ENCODE data around the gene ITPRIPL2. TPM values are rescaled to one million over a fixed set of nuclear protein-coding genes. Genes with fewer than 3 reads are reported as not detected.

The ITPRIPL2 gene
- total RNA-seq, 1 donor from 2014 or later = 24.6 TPM

DNA sequence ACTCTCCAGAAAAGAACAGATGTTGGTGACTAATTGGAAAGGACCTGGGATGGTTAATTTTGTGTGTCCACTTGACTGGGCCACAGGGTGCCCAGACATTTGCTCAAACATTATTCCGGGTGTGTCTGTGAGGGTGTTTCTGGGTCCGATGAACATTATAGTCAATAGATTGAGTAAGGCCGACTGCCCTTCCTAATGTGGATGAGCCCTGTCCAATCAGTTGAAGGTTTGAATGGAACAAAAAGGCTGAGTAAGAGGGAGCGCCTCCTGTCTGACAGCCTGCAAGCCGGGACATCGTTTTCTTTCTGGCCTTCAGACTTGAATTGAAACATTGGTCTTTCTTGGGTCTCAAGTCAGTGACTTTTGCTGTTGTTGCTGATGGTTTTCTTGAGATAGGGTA, 22.8 kb upstream of the ITPRIPL2 start:
- DNase-seq (ENCODE audit: low spot score) = no peak
- intact Hi-C loops (cut with DNase I) = no loop called here

DNA sequence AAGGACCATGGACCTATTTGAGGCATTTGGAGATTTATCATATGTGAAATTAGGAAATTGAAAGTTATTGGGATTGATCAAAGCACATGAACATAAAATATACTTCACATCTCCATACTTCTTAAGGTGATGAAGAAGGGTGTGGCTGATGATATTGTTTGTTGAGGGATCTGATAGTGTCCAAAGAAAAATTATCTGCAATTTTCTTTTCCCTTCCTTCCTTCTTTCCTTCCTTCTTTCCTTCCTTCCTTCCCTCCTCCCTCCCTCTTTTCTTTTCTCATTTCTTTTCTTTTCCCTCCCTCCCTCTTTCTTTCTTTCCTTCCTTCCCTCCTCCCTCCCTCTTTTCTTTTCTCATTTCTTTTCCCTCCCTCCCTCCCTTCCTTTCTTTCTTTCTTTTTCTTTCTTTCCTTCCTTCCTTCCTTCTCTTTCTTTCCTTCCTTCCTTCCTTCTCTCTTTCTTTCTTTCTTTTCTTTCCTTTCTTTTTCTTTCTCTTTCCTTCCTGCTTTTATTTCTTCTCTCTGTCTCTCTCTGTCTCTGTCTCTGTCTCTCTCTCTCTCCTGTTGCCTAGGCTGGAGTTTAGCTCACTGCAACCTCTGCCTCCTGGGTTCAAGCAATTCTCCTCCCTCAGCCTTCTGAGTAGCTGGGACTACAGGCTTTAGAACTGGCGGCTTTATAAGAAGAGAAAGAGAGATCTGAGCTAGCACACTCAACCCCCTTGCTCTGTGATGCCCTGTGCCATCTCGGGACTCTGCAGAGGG, 20.9 kb upstream of the ITPRIPL2 start:
- intact Hi-C loops (cut with DNase I) = no loop called here
- no peak for DNase-seq (ENCODE audit: low spot score)

DNA sequence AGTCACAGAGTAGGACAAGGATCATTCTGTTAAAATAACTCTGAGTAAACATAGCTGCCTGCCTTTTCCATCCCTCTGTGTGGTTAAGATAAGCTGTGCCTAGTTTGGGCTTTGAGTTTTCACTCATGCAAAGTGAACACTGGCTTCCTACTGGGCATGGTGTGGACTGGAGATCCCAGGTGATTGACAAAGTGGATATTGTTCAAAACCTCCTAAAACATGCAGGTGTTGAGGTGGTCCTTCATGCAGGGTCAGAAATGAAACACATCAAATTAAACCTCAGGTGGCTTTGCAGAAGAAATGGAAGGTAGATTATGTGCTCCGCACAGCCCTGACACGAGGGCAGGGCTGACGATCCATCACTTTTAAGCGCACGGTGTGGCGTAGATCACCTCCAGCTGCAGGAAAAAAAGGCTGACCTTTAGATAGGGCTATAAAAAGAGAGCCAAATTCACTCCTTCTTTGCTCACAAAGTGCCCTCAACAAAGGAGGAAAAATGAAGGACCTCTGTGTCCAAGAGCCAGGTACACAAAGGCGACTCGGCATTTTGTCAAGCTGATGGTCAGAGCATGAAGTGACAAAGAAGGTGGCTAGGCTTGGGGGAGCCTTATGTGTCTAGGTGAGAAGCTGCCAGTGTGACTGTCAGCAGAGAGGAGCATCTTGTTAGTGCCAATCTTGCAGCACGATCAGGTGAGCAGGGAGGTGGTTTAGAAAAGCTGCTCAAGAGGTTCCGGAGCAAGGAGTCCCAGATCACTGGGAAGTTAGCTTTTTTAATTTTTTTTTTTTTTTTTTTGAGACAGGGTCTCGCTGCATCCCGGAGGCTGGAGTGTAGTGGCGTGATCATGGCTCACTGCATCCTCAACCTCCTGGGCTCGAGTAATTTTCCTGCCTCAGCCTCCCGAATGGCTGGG, 19.9 kb upstream of the ITPRIPL2 start:
- intact Hi-C loops (cut with DNase I) = no loop called here
- DNase-seq (ENCODE audit: low spot score) = no peak

DNA sequence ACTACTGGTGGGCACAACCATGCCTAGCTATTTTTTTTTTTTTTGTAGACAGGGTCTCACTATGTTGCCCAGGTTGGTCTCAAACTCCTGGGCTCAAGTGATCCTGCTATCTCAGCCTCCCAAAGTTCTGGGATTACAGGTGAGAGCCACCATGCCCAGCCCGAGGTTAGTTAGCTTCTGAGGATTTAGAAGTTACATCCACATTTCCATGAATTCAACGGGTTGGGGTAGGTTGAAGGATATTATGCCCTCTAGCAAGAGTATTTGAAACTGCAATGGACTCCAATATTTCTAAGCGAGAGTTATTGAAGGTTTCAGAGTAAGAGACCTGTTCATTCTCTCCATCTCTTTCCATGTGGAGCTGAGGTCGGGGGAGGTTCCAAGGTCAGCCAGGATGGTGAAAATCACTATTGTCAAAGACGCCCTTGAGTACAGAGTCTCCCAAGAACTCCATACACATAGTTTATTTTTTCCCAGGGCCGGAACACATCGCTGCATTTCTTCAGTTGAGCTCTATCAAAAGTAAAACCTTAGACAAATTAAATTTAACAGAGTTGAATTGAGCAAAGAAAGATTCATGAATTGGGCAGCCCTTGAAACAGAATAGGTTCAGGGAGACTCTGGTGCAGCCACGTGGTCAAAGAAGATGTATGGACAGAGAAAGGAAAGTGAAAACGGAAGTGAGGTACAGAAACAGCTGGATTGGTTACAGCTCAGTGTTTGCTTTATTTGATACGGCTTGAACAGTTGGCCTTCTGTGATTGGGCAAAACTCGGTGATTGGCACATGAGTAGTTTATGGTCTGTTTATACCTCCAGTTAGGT, 19.0 kb upstream of the ITPRIPL2 start:
- no peak for DNase-seq (ENCODE audit: low spot score)
- intact Hi-C loops (cut with DNase I) = no loop called here

DNA sequence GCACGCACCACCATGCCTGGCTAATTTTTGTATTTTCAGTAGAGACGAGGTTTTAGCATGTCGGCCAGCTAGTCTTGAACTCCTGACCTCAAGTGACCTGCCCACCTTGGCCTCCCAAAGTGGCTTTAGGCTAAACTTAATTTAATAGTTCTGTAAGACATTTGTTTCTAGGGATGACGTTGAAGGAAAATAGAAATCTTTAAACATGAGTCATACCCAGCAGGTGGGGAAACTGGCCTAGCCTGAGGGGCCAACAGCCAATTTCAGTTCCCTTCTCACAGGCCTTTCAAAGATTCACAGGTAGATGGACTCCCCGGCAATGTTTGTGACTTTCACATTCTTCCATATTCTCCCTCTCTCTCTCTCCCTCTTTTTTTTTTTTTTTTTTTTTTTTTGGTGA, 18.1 kb upstream of the ITPRIPL2 start:
- DNase-seq (ENCODE audit: low spot score) = no peak
- intact Hi-C loops (cut with DNase I) = no loop called here

DNA sequence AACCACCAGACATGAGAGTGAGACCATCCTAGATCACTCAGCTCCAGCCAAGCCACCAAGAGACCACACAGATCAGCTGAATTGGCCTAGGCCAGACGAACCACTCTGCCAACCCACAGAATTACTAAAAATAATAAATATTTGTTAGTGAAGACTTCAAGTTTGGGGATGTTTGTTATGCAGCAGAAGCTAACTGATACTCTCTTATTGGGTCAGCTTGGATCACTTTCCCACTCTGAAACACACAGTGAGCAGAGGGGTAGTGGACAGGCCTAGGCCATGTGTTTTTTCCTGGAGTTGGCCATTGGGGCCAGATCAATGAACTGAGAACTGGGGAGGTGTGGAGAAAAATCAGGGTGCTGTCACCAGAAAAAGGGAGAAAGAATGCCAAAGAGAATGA, 15.6 kb upstream of the ITPRIPL2 start:
- intact Hi-C loops (cut with DNase I) = no loop called here
- no peak for DNase-seq (ENCODE audit: low spot score)

DNA sequence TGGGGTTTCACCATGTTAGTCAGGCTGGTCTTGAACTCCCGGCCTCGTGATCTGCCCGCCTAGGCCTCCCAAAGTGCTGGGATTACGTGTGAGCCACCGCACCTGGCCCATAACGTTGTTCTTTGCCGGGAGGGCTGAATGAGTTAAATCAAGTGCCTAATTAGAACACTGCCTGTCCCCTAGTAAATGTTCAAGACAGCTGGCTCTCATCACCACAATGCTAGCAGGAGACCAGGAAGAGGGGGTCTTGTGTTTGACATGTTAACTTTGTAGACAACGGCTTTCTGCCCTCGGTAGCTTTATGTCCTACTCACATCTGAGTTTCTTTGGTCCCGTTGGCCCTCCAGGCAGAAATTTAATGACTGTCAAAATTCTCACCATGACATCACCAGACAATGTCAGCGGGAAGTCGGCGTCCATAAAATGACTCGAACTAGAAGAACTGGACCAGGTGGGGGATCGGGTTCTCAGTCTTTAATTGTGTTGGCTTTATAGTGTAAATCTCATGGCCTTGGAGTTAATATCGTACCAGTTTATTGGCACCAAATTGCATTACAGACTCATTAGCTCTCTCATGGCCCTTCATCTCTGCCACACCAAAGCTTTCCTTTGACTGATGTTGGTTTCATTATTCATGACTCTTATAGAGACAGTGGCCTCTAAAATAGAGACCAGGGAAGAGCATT, 11.4 kb upstream of the ITPRIPL2 start:
- DNase-seq (ENCODE audit: low spot score) = no peak
- intact Hi-C loops (cut with DNase I) = no loop called here

DNA sequence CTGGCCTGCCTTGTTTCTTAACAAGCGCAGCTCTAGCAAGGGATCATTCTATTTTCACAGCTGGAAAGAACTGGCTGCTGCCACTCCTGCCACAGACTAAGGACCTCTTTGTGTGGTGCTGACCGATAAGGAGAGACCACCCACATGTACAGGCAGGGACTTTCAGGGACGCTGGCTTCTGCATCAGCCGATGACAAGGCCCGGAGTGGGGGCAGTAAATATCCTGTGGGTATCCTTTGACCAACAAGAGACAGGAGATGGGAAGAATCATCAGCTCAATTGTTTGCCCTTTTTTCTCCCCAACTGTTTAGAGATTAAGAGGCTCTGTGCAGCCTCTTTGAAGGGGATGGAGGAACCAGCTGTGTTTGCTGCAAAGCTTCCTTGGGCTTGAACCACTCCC, 9.2 kb upstream of the ITPRIPL2 start:
- intact Hi-C loops (cut with DNase I) = no loop called here
- DNase-seq (ENCODE audit: low spot score) = no peak

DNA sequence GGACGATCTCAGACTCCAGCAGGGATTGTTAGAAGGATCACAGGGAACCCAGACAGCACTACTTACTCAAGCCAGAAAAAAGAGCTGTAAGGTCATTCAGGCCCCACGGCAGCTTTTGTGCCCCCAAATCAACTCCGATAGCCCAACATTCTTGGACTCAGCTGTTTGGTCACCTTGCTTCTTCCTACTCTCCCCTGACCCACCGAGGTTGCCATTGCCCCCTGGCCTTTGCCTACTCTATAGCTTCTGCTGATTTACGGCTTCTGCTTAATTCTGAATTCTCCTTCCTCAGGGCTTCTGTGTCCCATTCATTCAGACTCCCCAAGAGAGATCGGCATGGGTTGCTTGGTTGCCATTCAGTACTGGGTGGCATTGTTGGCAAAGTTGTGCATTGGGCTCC, 8.6 kb upstream of the ITPRIPL2 start:
- intact Hi-C loops (cut with DNase I) = no loop called here

DNA sequence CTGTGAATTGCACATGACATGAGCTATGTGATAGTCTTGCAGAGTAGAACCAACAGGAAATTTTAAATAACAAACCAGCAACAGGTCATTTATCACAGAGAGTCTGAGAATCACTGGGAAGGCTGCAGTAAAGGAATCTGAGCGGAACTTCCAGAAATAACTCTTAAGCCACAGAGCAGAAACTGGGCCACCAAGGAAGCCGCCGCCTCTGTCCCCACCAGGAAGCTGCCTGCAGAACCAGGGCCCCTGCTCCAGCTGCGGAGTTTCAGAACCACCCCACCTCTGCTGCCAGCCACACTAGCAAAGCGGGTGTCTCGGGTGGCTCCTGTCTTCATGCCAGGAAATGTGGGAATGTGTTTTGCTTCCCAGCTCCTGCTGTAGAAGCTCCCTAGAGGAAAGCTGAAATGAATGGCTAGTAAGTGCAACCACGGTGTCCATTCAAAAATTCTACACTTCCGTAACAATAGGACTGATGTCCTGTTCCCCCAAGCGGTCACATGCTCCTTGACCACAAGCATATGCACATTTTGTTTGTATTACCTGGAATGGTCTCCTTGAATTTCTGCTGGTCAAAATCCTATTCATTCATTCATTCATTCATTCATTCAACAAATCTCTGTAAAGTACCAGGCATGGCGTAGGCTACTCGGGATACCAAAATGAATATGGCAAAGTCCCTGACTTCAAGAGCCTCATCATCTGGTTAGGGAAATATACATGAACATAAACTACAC, 7.7 kb upstream of the ITPRIPL2 start:
- intact Hi-C loops (cut with DNase I) = no loop called here
- DNase-seq (ENCODE audit: low spot score) = no peak

More for the DNA sequence above, 8.6 kb upstream of the ITPRIPL2 start:
- DNase-seq (ENCODE audit: low spot score) = no peak

DNA sequence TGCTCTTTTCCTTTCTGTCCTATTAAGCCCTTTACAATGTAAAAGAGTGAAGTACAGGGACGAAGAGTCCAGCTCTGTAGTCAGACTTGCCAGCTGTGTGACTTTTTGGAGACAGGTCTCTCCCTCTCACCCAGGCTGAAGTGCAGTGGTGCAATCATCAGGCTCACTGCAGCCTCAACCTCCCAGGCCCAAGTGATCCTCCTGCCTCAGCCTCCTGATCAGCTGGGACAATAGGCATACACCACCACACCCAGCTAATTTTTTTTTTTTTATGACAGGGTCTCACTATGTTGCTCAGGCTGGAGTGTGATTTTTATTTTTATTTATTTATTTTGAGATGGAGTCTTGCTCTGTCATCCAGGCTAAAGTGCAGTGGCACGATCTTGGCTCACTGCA, 7.1 kb upstream of the ITPRIPL2 start:
- intact Hi-C loops (cut with DNase I) = no loop called here

DNA sequence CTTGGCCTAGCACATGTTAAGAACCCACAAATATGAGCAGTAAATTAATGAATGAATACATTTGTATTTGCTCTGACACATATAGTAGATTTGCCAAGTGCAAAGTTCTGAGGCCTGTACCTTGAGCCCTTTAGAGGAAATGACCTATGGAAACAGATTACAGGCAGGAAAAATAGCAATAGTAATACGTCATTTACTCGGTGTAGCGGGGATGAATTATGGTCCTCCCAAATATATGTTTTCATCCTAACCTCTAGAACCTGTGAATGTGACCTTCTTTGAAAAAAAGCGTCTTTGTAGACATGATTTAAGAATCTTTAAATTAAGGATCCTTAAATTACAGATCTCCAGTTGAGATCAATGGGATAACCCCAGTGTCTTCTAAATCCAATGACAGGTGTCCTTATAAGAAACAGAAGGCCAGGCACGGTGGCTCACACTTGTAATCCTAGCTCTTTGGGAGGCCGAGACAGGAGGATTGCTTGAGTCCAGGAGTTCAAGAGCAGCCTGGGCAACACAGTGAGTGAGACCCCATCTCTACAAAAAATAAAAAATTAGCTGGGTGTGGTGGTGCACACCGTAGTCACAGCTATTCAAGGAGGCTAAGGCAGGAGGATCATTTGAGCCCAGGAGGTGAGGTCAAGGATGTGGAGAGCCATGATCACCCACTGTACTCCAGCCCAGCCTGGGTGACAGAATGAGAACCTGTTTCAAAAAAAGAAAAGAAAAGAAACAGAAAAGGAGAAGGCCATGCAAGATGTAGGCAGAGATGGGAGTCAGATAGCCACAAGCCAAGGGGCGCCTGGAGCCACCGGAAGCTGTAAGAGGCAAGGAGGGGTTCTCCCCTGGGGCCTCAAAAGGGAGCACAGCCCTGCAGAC, 5.1 kb upstream of the ITPRIPL2 start:
- DNase-seq (ENCODE audit: low spot score) = peak; percentile 19
- intact Hi-C loops (cut with DNase I) = no loop called here

More for the DNA sequence above, 7.1 kb upstream of the ITPRIPL2 start:
- DNase-seq (ENCODE audit: low spot score) = no peak

DNA sequence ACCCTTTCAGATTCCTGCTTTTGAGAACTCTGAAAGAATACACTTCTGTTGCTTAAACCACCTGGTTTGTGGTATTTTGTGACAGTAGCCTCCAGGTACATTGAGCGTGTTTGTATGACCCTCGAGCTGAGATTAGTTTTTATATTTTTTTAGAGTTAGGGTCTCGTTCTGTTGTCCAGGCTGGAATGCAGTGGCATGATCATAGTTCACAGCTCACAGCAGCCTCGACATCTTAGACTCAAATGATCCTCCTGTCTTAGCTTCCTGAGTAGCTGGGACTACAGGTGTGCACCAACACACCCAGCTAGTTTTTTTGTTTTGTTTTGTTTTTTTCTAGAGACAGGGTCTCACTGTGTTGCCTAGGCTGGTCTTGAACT, 4.5 kb upstream of the ITPRIPL2 start:
- no peak for DNase-seq (ENCODE audit: low spot score)
- intact Hi-C loops (cut with DNase I) = no loop called here

DNA sequence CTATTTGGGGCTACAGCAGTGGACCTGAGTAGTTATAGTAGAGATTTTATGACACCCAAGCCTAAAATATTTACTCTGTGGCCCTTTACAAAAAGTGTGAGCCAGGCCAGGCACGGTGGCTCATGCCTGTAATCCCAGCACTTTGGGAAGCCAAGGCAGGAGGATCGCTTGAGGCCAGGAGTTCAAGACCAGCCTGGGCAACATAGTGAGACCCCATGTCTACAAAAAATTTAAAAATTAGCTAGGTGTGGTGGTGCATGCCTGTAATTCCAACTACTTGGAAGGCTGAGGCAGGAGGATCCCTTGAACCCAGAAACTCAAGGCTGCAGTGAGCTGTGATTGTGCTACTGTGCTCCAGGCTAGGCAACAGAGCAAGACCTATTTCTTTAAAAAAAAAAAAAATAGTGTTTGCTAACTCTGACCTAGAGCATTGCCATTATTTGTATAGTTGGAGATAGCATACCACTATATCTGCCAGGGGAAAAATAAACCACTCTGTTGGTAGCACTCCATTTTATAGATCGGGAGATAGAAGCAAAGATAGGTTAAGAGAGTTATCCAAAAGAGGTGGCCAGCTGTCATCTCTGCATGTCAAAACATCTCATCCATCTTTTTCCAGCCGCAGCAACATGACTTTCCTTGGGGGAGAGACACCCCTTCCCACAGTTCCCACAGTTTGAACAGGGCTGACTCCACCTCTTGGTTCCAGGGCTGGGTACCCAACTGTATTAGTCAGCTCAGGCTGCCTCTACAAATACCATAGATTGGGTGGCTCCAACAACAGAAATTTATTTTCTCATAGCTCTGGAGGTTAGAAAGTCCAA, 3.0 kb upstream of the ITPRIPL2 start:
- intact Hi-C loops (cut with DNase I) = no loop called here
- peak; percentile 57 for DNase-seq (ENCODE audit: low spot score)

DNA sequence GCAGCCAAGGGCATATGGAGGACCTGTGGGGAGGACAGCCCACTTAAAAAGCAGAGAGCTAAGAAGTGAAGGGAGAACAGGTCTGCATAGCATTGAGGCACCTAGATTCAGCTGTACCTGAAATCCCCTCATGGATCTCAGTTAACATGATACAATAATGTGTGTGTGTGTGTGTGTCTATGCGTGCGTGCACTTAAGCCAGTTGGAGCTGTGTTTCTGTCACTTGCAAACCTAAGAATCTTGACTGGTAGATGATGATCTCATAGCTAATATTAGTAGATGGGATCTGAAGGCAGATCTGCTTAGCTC, 1.7 kb upstream of the ITPRIPL2 start:
- intact Hi-C loops (cut with DNase I) = no loop called here
- DNase-seq (ENCODE audit: low spot score) = no peak

DNA sequence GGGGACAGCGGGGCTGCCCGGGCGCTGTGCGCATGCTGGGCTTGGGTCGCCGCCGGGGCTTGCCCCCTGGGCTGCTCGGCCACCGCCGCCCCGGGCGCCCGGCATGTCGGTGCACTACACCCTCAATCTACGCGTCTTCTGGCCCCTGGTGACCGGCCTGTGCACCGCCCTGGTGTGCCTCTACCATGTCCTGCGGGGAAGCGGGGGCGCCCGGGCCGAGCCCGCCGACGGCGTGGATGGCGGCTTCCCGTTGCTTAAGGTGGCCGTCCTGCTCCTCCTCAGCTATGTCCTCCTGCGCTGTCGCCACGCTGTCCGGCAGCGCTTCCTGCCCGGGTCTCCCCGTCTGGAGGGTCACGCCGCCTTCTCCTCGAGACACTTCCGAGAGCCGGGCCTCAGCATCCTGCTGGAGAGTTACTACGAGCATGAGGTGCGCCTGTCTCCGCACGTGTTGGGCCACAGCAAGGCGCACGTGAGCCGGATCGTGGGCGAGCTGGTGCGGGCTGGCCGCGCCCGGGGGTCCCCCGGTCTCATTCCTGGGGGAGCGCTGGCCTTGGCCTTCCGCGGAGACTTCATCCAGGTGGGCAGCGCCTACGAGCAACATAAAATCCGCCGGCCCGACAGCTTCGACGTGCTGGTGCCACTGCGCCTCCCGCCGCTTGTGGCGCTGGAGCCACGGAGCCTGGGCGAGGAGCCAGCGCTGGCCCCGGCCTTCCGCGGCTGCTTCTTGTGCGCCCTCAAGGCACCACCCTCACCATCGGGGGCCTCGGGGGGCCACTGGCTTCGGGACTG, 789 bp downstream of the ITPRIPL2 start:
- intact Hi-C loops (cut with DNase I) = loop anchor here (2.0 to 5.0 kb wide), 2 partner anchors 16 to 53 kb away; partner anchors contain the start of gene SYT17

More for the DNA sequence above, 789 bp downstream of the ITPRIPL2 start:
- DNase-seq (ENCODE audit: low spot score) = peak; percentile 77

Data from cardiac septum (tissue), 1 donor.